HL-60 (cell line): ENCODE measurements around the gene VAV2.

ENCODE experiments used
- DNase-seq, 2 experiments: peaks; one replicate each; pipeline ENCODE4 v3.0.0-alpha.2; 2010 to 2020; ENCODE audit warnings: low read depth in 1 of 2, low spot score in 1 of 2
- H3K27ac ChIP-seq: fragments of 250-450 bp; sonication (Bioruptor Pico); replicated peaks from 2 replicates; pipeline ENCODE4 v1.5.1; 2020; ENCODE audit warnings: mild to moderate bottlenecking, moderate library complexity
- H3K27me3 ChIP-seq: fragments of 250-450 bp; sonication (Bioruptor Pico); 2 replicates; pipeline ENCODE4 v1.5.1; 2021; ENCODE audit warnings: mild to moderate bottlenecking, moderate library complexity; ENCODE audit not compliant: insufficient read depth, poor library complexity, severe bottlenecking
- H3K4me3 ChIP-seq: replicated peaks from 2 replicates; pipeline ENCODE4 v1.5.1; 2011; ENCODE audit warnings: mild to moderate bottlenecking, control low read depth, low read length; ENCODE audit not compliant: insufficient read depth
- GABPA ChIP-seq: IDR thresholded peaks from 2 replicates; pipeline ENCODE4 v1.6.1; 2012; ENCODE audit warnings: low read depth
- POLR2AphosphoS5 ChIP-seq: IDR thresholded peaks from 2 replicates; pipeline ENCODE4 v1.6.1; 2012; ENCODE audit warnings: low read depth
- SPI1 ChIP-seq: IDR thresholded peaks from 2 replicates; pipeline ENCODE4 v1.6.1; 2012; ENCODE audit warnings: low read depth, mild to moderate bottlenecking, borderline replicate concordance
- TF ChIP-seq, protein P1 (sequence below): IDR thresholded peaks from 2 replicates; pipeline ENCODE4 v1.6.1; 2012; ENCODE audit warnings: low read depth; ENCODE audit not compliant: insufficient replicate concordance
- TF ChIP-seq, protein P2 (sequence below): IDR thresholded peaks from one replicate; pipeline ENCODE4 v1.5.1; 2011; ENCODE audit warnings: low read length, control low read depth, inconsistent platforms; ENCODE audit not compliant: insufficient read depth

Gene VAV2

DNA sequence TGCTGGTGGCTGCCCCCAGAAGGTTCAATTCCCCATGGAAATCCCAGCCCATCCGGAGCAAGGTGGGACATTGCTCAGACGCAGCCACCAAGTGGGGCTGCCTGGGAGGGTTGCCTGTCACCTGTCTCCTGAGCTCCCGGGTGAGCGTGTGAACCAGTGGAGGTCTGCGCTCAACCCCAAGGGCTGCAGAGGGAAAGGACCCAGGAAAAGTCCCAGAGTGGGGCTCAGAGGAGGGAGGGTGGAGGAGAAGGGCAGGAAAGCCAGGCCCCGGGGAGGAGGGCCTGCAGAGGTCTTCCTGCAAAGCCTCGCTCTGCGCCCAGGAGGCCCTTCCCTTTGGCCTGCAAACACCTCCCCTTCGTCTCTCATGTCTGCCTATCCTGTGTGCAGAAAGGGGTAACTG, 134.5 kb downstream of the VAV2 start:
- H3K27ac ChIP-seq = no peak overlapping the region
- H3K4me3 ChIP-seq = no peak overlapping the region
- no peak for TF ChIP-seq POLR2AphosphoS5
- no peak for TF ChIP-seq GABPA
- TF ChIP-seq, protein P1, sequence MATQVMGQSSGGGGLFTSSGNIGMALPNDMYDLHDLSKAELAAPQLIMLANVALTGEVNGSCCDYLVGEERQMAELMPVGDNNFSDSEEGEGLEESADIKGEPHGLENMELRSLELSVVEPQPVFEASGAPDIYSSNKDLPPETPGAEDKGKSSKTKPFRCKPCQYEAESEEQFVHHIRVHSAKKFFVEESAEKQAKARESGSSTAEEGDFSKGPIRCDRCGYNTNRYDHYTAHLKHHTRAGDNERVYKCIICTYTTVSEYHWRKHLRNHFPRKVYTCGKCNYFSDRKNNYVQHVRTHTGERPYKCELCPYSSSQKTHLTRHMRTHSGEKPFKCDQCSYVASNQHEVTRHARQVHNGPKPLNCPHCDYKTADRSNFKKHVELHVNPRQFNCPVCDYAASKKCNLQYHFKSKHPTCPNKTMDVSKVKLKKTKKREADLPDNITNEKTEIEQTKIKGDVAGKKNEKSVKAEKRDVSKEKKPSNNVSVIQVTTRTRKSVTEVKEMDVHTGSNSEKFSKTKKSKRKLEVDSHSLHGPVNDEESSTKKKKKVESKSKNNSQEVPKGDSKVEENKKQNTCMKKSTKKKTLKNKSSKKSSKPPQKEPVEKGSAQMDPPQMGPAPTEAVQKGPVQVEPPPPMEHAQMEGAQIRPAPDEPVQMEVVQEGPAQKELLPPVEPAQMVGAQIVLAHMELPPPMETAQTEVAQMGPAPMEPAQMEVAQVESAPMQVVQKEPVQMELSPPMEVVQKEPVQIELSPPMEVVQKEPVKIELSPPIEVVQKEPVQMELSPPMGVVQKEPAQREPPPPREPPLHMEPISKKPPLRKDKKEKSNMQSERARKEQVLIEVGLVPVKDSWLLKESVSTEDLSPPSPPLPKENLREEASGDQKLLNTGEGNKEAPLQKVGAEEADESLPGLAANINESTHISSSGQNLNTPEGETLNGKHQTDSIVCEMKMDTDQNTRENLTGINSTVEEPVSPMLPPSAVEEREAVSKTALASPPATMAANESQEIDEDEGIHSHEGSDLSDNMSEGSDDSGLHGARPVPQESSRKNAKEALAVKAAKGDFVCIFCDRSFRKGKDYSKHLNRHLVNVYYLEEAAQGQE = no peak
- TF ChIP-seq SPI1 = no peak
- TF ChIP-seq, protein P2, sequence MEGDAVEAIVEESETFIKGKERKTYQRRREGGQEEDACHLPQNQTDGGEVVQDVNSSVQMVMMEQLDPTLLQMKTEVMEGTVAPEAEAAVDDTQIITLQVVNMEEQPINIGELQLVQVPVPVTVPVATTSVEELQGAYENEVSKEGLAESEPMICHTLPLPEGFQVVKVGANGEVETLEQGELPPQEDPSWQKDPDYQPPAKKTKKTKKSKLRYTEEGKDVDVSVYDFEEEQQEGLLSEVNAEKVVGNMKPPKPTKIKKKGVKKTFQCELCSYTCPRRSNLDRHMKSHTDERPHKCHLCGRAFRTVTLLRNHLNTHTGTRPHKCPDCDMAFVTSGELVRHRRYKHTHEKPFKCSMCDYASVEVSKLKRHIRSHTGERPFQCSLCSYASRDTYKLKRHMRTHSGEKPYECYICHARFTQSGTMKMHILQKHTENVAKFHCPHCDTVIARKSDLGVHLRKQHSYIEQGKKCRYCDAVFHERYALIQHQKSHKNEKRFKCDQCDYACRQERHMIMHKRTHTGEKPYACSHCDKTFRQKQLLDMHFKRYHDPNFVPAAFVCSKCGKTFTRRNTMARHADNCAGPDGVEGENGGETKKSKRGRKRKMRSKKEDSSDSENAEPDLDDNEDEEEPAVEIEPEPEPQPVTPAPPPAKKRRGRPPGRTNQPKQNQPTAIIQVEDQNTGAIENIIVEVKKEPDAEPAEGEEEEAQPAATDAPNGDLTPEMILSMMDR = no peak
- H3K27me3 ChIP-seq = no peaks in the 10 kb centered on the region
- no peak for DNase-seq

DNA sequence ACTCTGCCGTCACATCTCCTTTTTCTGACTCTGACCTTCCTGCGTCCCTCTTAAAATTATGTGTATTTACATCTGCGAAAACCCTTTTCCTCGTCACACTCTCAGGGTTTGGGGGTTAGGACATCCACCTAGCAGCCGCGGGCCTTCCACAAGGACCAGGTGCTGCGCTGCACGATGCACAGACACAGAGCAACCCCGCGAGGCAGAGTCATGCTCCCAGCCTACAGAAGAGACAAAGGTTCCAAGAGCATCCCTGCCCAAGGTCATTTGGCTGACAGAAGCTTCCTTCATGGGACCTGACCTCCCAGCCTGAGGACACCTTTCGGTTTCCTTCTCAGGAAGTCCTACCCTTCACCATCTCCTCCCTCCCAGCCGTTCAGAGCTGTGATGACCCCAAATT, 135.3 kb downstream of the VAV2 start:
- DNase-seq = no peak
- TF ChIP-seq, protein P2 = no peak
- no peak for TF ChIP-seq GABPA
- TF ChIP-seq, protein P1 = no peak
- no peak for TF ChIP-seq SPI1
- no peak for TF ChIP-seq POLR2AphosphoS5
- Histone ChIP-seq H3K4me3 (no peak overlapping the region), H3K27me3 (no peaks in the 10 kb centered on the region), H3K27ac (no peak overlapping the region)

DNA sequence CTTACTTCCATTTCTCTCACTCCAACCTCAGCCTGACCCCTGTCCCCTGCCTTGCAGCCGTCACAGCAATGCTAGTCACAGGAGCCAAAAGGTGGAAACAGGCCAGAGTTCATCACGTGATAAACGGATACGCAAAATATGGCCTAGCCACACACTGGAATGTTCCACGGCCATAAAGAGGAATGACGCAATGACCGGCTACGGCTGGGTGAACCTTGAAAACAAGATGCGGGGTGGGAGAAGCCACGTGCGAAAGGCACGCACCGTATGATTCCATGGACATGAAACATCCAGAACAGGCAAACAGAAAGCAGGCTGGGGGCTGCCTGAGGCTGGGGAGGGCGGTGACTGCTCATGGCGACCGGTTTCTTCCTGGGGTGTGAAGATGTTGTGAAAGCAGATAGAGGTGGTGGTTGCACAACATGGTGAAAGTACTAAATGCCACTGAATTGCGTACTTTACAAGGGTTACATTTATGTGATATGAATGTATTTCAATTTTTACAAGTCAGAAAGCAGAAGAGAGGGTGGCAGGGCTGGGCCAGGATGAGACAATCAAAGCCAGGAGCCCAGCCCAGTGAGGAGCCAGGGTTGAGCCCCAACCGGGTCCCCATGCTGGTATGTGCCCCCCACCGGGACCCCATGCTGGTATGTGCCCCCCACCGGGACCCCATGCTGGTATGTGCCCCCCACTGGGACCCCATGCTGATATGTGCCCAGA, 136.2 kb downstream of the VAV2 start:
- H3K4me3 ChIP-seq = no peak overlapping the region
- no peaks in the 10 kb centered on the region for H3K27me3 ChIP-seq
- peak; percentile 59 to 98 for DNase-seq
- peak overlapping the region; percentile 60 for H3K27ac ChIP-seq
- no peak for TF ChIP-seq SPI1
- TF ChIP-seq POLR2AphosphoS5 = no peak
- TF ChIP-seq GABPA = no peak
- TF ChIP-seq, protein P1 = no peak
- TF ChIP-seq, protein P2 = no peak
